HG03025 (cell line): ENCODE data around the gene LAT.

Source experiments
- ATAC-seq: cut with Tn5 transposase; IDR thresholded peaks from one replicate; pipeline ENCODE4 v1.9.1; 2021; ENCODE audit warnings: mild to moderate bottlenecking, moderate library complexity; ENCODE audit not compliant: unreplicated experiment, low FRiP score

Gene LAT

DNA sequence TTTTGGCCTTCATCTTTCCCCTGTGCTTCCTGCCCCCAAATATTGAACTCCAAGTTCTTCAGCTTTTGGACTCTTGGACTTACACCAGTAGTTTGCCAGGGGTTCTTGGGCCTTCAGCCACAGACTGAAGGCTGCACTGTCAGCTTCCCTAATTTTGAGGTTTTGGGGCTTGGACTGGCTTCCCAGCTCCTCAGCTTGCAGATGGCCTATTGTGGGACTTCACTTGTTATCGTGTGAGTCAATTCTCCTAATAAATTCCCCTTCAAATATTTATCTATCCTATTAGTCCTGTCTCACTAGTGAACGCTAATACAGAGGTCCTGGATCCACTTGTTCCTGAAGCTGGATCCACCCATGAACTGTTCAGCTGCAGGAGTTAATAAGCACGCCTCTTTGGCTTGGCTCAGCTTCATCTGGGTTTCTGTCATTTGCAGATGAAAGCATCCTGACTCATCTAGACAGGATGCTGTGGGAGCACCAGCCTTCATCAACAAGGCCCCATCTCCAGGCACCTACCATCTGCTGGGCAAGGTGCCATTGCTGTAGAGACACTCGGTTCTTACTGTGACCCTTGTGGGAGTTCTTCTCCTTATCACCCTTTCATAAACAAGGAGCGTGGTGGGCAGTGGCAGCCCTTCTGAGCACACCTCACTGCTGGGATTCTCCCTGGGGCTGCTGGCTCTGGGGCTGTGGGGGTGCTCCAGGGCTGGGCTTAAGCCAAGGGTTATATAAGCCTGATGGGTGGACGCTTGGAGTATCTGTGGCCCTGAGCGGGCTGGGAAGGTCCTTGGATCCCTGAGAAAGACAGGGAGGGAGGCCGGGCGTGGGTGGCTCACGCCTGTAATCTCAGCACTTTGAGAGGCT lies 23.1 kb downstream of the LAT start:
- no peak for ATAC-seq

DNA sequence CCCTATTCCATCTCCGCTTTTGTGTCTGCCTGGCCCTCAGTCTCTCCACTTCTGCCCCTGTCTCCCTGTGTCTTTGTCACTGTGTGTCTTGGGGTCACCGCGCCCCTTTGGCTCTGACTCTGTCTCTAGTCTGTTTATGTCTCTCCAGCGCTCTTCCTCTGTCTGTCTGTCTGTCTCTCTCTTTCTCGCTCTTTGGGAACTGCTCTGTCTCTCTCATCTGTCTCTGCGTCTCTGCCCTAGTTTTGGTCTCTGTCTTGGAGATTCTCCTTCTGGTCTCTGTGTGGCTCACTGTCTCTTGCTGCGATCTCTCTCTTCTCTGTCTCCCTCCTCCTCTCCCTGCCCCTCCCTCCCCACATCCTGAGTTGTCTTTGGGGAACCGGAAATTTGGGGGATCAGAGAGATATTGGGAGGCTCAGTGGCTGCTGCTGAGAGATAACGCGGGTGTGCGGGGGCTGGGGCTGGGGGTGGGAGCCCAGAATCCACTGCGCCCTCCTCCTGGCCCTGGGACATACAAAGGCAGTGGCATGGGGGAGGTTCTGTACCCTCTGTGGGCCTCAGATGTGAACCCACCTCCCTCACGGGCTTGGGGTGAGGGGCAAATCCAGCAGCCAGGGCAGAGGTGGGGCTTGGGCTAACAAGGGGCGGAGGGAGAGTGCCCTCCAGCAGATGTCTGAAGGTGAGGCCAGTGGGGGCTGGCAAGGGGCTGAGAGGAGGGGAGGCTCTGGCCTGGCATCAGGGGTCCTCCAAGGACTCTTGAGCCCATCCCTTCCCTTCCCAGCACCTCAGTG lies 24.4 kb downstream of the LAT start:
- no peak for ATAC-seq

DNA sequence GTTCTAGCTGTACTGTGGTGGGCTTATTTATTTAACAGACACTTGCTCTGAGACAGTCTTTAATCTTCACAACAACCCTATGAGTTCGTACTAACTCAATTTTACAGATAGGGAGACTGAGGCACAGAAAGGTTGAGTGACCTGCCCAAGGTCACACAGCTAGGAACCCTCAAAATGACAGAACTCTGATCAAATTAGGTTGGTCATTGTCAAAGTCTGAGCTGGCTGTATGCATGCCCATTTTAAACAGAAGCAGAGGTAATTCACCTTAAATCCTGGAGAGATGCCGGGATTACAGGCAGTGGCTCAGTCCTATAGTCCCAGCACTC lies 24.9 kb downstream of the LAT start:
- ATAC-seq = no peak

DNA sequence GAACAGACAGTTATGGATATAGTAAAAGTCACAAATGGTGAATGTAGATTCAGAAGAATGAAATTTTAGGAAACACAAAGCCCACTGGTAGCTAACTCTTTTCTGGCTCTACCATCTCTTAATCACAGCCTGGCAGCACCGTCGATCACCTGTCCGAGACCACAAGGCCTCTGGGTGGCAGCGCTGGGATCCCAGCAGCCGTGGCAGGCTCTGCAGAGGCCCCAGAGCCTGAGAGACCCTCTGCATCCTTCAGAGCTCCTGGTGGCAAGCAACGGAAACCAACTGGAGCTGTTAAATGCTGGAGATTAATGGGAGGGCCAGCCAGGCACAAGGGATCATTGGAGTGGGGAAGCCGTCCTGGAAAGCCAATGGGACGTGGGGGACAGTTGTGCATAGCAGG lies 26.3 kb downstream of the LAT start:
- ATAC-seq = no peak

GRCh38 chr16:29011851-29012250 lies 27.0 kb downstream of the LAT start:
- ATAC-seq = no peak

- no peak for ATAC-seq
These were observed 28.2 kb downstream of the LAT start for GRCh38 chr16:29012913-29013553.

- ATAC-seq = no peak
These were observed 29.8 kb downstream of the LAT start for GRCh38 chr16:29014561-29015069.

DNA sequence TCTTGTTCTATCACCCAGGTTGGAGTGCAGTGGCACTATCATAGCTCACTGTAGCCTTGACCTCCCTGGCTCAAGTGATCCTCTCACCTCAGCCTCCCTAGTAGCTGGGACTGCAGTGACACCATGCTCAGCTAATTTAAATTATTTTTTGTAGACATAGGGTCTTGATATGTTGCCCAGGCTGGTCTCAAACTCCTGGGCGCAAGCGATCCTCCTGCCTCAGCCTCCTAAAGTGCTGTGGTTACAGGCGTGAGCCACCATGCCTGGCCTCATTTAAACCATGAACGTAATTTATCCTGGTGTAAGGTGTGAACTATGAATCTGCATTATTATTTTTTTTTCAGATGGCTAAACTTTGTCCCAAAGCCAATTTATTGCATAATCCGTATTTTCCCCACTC lies 37.3 kb downstream of the LAT start:
- ATAC-seq = no peak

- ATAC-seq = no peak
These were observed 38.7 kb downstream of the LAT start for GRCh38 chr16:29023279-29024277.

DNA sequence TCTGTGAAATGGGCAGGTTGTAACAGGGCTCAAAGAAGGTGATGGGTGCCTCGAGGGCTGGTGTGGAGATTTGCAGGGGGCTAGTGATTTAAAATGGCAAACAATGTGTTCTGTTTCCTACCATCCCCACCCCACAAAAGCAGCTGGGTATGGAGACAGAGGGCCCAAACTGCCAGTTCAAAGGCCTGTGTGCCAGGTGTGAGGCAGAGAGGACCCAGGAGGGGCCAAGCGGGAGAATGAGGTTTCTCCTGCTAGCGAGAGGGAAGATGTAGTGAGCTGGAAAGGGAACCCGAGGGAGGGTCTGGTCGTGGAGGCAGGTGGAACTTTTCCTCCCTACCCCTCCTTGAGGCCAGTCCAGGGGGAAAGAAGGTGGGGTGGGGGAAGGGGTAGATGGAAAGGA lies 39.4 kb downstream of the LAT start:
- no peak for ATAC-seq

- no peak for ATAC-seq
These were observed 40.4 kb downstream of the LAT start for GRCh38 chr16:29025218-29025617.

DNA sequence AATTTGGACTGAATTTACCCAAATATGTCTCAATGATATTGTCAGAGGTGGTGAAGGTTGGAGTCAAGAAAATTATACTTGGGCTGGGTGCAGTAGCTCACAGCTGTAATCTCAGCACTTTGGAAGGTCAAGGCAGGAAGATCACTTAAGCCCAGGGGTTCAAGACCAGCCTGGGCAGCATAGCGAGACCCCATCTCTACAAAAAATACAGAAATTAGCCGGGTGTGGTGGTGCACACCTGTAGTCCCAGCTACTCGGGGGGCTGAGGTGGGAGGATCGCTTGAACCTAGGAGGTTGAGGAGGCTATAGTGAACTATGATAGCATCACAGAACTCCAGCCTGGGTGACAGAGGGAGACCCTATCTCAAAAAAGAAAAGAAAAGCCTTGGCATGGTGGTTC lies 40.9 kb downstream of the LAT start:
- no peak for ATAC-seq

DNA sequence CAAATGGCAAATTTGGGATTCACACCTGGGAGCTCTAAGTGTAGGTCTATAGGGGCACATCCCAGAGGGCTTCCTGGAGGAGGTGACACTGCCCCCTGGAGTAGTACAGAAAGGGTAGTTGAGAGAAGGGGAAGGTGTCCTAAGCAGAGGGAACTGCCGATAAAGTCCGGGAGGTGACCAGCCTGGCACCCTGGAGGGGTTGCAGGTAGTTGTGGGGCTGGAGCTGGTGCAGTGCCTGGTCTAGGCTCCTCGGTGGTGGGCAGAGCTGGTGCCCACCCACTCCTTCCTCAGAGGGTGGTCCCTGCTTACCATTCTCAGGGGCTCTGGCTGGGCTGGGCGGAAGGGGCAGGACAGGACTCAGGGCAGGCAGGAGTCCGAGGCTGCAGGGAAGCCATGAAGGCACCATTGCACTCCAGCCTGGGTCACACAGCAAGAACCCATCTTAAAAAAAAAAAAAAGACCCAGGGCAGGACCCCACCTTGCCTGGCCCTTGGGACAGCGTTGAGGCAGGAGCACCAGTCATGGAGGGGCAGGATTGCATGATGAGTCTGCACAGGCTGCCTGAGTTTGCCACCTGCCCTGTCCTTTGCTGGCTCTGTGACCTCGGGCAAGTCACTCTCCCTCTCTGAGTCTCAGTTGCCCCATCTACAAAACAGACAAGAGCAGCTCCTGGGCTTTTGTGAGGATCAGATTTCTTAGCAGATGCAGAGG lies 43.8 kb downstream of the LAT start:
- no peak for ATAC-seq

DNA sequence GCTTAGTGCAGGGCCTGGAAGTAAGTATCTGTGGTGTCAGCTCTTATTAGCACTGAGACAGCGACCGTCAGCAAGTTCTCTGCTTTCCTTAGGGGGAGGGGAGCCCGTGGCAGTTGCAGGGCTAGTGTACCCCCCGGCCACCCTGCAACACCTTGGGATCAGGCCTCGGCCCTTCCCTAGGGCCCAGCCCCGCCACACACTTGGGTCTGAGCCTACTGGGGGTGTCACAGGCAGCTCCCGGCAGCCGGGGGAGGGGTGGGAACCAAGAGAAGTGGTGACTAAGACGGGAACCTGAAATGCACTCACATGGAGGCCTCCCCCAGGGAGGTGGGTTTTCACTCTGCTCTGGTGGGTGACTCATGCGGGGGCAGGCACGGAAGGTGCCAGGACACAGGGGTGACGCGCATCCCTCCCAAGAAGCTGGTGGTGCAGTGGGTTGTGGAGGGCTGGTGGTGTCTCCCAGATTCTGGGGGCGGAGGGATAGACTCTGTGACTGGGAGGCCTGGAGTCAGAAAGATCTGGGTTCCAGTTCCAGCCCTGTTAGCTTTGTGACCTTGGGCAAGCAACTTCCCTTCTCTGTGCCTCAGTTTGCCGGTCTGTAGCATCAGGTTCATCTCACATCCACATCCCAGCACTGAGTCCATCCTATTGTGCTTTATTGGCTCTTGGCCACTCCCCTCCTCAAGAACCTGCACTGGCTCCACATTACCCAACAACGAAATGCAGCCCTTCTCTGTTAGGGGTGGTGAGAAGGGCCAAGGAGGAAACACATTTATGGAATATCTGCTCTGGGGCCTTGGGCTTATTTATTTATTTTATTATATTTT lies 44.5 kb downstream of the LAT start:
- ATAC-seq = no peak

DNA sequence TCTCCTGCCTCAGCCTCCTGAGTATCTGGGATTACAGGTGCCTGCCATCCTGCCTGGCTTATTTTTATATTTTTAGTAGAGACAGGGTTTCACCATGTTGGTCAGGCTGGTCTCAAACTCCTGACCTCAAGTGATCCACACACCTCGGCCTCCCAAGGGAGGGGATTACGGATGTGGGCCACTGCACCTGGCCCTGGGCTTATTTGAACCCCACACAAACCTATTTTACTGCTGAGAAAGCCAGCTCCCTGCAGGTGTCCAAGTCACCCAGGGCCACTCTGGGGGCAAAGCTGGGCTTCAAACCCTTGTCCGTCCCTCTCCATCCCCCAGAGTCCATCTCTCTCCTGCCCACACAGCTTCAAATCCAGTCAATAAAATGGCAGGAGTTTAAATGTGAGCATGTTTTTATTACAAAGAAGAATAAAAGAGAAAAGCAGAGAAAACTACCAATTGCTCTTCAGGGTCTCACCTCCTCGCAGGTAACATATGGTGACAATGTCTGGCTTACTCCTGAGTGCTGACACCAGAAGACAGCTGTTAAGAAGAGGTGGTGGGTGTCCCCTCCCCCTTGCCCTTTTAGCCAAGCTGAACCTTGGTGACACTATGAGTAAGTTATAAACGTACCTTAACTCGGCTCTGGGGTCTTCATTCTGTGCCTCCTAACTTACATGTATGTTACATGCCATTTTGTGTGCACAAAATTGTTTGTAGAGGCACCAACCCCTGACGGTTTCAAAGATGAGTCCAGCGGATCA lies 45.4 kb downstream of the LAT start:
- ATAC-seq = no peak
